Stimulated activated CD8-positive, alpha-beta memory T cell treated with anti-CD3 and anti-CD28 coated beads, Interleukin-4, amount 100 ng/mL, for 48 hours (primary cell): ENCODE data around the gene SCGB1D1.
A peak's percentile ranks its signal among the peaks of the same experiment; 100 is the strongest.
"Not testable (repeated sequence)": the region's sequence is repeated elsewhere in the genome, so short reads cannot be mapped to it uniquely, and the experiment has no call there.

Experiments used
- DNase-seq: peaks from one replicate; pipeline ENCODE4 v3.0.0-alpha.2; 2020

The SCGB1D1 gene

DNA sequence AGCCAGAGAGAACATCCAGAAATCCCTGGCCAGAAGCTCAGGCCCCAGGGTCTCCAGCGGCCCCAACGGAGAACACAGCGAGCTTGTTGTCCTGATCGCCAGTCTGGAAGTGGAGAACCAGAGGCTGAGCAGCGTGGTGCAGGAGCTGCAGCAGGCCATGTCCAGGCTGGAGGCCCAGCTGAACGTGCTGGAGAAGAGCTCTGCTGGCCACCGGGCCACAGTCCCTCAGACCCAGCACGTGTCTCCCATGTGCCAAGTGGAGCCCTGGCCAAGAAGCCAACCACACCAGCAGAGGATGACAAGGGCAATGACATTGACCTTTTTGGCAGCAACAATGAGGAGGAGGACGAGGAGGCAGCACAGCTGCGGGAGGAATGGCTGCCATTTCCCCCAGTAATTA is 20.6 kb upstream of the SCGB1D1 start:
- DNase-seq = no peak

DNA sequence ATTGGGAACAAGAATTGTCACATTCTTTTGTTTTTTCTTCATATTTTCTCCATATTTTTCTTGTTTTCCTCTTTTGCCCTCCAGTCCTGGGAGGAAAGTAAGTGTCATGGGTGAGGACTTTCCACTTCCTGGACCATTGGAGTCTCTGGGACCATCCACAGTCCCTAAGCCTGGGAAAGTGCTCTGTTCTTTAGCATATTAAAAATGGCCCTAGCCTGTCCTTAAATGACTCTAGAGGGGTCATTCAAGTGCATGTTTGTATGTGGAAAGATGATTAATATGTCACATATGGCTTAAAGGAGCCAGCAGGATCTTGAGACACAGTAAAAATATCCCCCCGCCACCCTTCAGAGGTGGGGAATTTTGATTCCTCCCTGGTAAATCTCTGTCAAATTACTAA is 20.1 kb upstream of the SCGB1D1 start:
- DNase-seq = no peak

- DNase-seq = peak; percentile 88
Measured at GRCh38 chr11:62171261-62171723, 18.7 kb upstream of the SCGB1D1 start.

DNA sequence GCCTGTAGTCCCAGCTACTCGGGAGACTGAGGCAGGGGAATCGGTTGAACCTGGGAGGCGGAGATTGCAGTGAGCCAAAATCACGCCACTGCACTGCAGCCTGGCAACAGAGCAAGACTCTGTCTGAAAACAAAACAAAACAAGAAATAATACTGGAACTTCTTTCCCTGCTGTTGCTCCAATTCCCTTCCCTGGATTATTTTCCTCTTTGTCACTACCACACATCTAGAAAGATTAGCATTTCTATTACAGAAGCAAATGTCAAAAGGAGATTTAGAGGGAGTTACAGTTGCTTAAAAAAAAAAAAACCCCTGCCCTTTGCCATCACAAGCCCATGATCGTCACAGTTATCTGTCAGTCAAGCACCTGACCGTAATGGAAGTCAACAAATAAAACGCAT is 17.7 kb upstream of the SCGB1D1 start:
- no peak for DNase-seq

DNA sequence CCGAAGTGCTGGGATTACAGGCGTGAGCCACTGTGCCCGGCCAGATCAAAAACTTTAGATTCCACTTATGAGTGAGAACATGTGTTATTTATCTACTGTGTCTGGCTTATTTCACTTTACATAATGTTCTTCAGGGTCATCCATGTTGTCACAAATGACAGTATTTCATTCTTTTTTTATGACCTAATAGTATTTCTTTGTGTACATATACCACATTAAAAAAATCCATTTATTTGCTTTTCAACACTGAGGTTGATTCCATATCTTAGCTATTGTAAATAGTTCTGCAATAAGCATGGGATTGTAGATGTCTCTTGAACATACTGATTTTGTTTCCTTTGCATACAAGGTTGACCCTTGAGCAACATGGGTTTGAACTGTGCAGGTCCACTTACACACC is 13.2 kb upstream of the SCGB1D1 start:
- no peak for DNase-seq

GRCh38 chr11:62179995-62180394 is 10.0 kb upstream of the SCGB1D1 start:
- no peak for DNase-seq

DNA sequence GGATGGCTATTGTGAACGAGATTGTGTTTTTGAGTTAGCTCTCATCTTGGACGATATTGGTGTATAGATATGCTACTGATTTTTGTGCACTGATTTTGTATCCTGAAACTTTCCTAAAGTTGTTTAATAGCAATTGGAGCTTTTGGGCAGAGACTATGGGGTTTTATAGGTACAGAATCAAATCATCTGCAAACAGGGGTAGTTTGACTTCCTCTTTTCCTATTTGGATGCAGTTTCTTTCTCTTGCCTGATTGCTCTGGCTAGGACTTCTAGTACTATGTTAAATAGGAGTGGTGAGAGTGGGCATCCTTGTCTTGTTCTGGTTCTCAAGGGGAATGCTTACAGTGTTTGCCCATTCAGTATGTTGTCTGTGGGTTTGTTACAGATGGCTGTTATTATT is 8.9 kb upstream of the SCGB1D1 start:
- no peak for DNase-seq

- no peak for DNase-seq
Measured at GRCh38 chr11:62182147-62182891, 7.7 kb upstream of the SCGB1D1 start.

- DNase-seq = no peak
Measured at GRCh38 chr11:62186195-62186594, 3.8 kb upstream of the SCGB1D1 start.

GRCh38 chr11:62193952-62194351 is 3.9 kb downstream of the SCGB1D1 start:
- DNase-seq = no peak

DNA sequence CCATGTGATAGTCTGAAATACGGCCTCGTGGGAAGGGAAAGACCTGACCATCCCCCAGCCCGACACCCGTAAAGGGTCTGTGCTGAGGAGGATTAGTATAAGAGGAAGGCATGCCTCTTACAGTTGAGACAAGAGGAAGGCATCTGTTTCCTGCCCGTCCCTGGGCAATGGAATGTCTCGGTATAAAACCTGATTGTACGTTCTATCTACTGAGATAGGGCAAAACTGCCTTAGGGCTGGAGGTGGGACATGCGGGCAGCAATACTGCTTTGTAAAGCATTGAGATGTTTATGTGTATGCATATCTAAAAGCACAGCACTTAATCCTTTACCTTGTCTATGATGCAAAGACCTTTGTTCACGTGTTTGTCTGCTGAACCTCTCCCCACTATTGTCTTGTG is 5.0 kb downstream of the SCGB1D1 start:
- not testable (repeated sequence) for DNase-seq

DNA sequence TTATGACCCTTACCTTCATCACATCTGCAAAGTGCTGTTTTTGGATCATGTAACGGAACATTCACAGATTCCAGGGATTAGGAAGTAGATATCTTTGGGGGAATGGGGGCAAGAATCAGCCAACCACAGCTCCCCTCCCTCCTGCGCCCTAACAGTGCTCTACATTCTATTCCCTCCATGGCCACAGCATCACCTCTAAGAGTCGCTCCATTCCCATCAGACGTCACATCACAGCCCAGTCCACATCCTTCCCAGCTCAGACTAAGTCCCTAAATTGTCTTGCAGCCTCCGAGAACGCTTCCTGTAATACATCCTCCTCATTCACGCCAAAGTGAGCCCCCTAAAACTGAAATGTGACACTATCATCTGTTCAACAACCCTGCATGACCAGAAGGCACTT is 5.9 kb downstream of the SCGB1D1 start:
- DNase-seq = no peak

DNA sequence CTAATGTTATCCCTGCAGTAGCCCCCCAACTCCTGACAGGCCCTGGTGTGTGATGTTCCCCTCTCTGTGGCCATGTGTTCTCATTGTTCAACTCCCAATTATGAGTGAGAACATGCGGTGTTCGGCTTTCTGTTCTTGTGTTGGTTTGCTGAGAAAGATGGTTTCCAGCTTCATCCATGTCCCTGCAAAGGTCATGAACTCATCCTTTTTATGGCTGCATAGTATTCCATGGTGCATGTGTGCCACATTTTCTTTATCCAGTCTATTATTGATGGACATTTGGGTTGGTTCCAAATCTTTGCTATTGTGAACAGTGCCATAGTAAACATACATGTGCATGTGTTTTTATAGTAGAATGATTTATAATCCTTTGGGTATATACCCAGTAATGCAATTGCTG is 7.4 kb downstream of the SCGB1D1 start:
- not testable (repeated sequence) for DNase-seq

GRCh38 chr11:62201376-62201775 is 11.4 kb downstream of the SCGB1D1 start:
- no peak for DNase-seq

GRCh38 chr11:62202910-62203309 is 12.9 kb downstream of the SCGB1D1 start:
- no peak for DNase-seq

- no peak for DNase-seq
Measured at GRCh38 chr11:62204430-62204829, 14.4 kb downstream of the SCGB1D1 start.

GRCh38 chr11:62205441-62205840 is 15.4 kb downstream of the SCGB1D1 start:
- DNase-seq = no peak

DNA sequence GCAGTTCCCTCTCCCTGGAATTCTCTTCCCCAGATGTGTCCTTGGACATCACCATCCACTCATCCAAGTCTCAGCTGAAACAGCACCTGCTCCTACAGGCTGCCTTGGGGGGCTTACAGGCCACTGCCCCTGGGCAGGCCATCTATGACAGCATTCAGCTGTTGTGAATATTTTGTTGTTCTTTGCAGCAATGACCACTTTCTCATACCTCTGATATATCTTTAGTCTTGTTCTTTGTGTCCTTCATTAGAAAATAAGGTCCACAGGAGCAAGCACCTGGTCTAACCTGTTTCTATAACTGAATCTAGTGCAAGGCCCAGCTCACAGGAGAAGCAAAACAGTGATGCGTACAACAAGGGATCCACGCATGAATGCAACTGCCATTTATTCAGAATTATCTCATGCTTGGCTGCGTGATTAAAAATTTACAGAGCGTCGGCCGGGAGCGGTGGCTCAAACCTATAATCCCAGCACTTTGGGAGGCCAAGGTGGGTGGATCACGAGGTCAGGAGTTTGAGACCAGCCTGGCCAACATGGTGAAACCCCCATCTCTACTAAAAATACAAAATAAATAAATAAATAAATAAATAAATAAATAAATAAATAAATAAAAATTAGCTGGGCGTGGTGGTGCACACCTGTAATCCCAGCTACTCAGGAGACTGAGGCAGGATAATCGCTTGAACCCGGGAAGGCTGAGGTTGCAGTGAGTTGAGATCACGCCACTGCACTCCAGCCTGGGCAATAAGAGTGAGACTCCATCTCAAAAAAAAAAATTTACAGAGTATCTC is 16.5 kb downstream of the SCGB1D1 start:
- not testable (repeated sequence) for DNase-seq

DNA sequence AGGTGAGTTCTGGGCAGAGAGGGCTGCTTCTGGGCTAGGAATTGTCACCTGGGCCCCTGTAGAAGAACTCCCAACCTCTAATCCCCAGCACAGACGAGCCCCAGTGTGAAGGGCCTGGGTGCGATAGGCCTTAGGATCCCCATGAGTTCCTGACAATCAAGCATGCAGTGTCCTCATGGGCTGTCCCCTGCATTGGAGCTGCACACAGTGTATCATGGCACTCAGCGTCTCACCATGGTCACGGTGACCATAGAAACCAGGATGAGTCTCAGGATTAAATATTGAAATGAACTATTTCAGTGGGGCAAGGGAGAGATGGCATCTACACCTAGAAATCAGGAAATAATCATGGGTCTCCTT is 18.7 kb downstream of the SCGB1D1 start:
- DNase-seq = no peak

- no peak for DNase-seq
Measured at GRCh38 chr11:62217191-62217748, 27.3 kb downstream of the SCGB1D1 start.

GRCh38 chr11:62221498-62221897 is 31.5 kb downstream of the SCGB1D1 start:
- DNase-seq = no peak

DNA sequence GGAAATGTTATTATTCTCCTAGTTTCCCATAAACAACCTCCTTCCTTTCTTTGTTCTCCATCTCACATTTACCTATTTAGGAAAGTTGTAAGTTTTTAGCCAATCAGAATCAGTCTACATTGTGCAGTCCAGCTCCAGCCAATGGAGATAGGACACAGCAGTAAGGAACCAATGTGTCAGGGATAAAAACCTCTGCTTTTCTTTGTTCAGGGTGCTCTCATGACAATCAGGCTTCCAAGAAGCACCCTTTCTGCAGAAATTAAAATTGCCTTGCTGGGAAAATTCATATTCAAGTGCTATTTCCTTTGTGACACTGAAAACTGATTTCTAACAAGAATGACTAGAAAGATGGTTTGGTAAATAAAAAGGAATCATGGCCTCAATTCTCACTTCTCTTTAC is 33.1 kb downstream of the SCGB1D1 start:
- DNase-seq = no peak

DNA sequence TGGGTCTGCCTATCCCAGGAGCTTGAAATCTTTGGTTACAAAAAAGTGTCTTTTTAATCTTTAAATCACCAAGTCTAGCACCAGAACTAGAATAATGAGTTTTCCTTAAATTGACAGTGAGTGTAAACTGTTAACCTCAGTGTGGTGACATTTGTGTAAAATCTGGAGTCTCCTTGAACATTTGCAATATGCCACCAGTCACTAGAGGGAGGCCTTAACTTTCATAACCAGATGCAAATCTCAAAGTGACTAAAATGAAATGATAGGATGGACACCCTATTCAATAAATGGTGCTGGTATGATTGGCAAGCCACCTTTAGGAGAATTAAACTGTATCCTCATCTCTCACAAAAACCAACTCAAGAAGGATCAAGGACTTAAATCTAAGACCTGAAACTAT is 43.7 kb downstream of the SCGB1D1 start:
- no peak for DNase-seq

DNA sequence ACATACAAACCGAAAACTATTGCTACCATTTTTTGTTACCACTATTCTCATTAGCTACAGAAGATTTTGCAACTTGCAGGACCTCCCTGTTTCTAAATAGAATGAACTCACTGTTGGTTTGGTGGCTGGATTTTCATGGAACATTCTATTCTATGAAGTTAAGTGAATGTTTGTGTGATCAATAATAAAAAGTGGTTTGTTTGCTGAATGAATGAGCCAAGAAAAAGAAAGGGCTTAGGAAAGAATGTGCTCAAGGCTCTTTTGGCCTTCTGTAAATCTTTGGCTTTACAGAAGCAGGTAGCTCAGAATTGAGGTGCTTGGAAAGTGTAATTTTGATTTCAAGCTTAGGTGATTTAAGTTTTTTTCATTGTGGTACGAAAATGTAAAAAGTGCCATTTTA is 46.2 kb downstream of the SCGB1D1 start:
- DNase-seq = no peak
